COLO829 (cell line): ENCODE data around the gene KCTD14.
"Not testable (repeated sequence)": the region's sequence is repeated elsewhere in the genome, so short reads cannot be mapped to it uniquely, and the experiment has no call there.

Experiments
- DNase-seq: peaks from one replicate; pipeline ENCODE4 v3.0.0; 2012; ENCODE audit warnings: low spot score

Gene KCTD14

DNA sequence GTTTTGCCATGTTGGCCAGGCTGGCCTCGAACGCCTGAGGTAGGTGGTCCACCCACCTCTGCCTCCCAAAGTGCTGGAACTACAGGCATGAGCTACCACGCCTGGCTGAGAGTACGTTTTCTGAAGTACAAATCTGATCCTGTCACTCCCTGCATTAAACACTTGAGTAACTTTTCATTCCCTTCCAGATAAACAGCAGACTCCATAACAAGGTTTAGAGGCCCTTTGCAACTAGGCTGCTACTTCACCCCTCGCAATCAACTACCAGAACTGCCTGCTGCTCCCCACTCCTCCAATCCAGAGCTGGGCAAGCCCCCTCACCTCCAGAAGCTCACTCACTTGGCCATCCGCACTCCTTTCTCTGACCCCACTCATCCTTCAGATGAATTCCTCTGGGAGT, 1.5 kb downstream of the KCTD14 start:
- no peak for DNase-seq

DNA sequence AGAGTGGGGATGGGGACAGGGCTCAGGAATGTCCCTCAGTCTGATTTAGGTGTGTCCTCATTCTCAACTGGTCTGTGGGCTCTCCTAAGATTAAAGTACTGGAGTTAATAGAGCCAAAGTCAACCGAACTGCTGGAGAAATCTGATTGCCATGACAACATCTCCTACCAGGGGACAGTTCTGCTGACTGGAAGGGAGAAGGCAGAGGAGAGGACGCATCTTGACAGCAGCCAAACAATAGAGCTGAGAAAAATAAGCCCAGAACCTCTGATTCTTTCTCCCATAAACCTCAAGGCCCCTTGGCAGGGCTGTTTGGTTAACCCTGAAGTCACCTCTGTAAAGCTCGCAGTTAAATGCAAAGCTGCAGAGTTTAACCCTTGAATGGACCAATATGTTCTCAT, 2.8 kb downstream of the KCTD14 start:
- DNase-seq, result no peak

DNA sequence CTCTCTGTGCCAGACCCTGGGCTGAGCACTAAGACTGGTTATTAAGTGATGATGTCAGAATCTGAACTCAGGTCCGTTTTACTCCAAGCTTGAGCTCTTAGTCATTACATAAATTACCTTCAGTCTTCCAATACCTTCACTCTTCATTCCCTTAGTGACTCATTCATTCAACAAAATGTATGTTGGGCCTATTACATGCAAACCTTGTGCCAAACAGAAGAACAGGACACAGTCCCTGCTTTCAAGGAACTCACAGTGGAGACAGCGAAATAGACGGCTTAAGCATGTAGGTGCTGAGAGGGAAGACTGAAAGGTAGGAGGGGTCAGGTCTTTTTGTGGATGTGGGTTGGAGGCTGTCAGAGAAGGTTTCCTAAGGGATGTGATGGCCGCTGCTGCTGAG, 3.3 kb downstream of the KCTD14 start:
- DNase-seq, result no peak

DNA sequence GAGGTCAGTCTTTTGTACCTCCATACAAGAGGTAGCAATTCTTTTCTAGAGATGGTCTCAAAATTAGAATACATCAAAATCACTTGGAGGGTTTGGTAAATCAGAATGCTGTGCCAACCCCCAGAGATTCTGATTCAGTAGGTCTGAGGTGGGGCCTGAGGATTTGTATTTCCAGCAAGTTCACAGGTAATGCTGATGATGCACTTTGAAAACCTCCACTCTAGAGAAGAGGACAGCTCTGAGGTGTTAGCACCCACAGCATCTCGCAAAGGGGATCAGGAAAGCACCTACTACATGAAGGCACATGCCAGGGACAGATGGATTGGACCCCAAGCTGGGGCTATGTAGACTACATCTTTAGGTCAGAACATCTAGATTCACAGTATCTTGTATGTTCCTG, 7.2 kb downstream of the KCTD14 start:
- DNase-seq, result no peak

DNA sequence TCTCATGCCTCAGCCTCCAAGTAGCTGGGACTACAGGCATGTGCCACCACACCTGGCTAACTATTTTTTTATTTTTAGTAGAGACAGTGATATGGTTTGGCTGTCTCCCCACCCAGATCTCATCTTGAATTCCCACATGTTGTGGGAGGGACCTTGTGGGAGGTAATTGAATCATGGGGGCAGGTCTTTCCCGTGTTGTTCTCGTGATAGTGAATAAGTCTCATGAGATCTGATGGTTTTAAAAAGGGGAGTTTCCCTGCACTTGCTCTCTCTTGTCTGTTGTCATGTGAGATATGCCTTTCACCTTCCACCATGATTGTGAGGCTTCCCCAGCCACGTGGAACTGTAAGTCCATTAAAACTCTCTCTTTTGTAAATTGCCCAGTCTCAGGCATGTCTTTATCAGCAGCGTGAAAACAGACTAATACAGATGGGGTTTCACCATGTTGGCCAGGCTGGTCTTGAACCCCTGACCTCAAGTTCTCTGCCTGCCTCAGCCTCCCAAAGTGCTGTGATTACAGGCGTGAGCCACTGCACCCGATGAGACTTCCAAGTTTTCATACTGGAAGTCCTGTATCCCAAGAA, 8.0 kb downstream of the KCTD14 start:
- not testable (repeated sequence) for DNase-seq

DNA sequence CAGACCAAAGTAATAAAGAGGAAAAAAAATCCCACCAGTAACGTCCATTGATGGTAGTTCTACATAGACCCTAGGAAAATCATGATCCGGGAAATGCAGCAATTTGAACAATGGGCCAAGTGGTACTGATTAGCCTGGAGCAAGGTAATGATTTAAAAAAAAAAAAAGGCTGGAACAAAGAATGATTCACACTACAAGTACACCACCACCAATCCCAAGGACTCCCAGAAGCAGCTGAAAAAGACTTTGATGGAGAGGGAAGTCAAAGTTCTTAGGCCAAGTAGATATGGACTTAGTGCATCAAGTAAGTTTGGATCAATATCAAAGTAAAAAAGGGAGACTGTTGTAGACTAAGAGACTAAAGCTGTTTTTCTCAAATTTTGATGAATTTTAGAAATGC, 11.8 kb downstream of the KCTD14 start:
- DNase-seq, result no peak

DNA sequence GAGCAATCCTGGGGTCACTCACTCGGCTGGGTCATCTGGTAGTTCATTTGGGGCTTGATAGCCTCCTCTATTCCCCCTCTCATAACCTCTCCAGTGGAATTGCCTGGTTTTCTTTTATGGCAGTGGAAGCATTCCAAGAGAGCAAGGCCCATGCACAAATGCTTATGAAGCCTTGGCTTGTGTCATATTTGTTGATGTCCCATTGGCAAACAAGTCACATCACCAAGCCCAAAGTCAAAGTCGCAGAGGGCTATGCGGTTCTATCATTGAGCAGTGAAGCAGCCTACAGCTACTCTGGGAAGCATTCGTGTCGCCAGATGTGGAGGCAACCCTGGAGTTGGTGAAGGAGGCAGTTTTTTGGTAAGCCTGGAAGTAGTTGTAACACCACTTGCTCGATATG, 12.3 kb downstream of the KCTD14 start:
- no peak for DNase-seq

DNA sequence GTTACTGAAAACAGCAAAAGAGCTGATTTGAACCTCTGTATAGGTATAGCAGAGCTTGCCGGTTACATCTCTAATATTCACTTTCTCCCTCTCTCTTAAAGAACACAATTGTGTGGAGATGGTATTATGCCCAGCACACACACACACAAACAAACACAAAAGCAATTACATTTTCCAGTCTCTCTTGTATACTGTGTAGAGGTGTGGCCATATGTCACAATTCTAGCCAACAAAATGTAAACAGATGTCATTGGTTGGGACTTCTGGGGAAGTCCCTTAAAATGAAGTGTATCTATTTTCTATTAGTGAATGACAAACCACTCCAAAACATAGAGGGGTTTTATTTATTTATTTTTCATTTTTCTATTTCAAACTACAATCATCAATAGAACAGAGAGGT, 12.8 kb downstream of the KCTD14 start:
- no peak for DNase-seq

DNA sequence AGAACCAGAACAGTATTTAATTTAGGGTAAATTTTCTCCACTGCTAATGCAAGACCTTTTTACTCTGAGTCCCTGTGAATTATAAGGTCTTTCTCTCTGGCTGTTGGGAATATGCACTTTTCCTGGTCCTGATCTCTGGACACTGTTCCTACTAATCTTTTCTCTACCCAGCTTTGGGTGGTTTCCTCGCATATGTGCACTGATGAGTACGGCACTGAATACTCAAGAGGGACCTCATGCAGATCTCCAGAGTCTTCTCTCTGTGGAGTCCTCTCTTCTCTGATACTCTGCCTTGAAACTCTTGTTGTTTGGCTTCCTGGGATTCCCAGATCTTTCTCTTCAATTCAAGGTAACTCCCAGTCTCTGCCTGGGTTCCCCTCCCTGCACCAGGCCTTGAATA, 14.0 kb downstream of the KCTD14 start:
- DNase-seq, result no peak

DNA sequence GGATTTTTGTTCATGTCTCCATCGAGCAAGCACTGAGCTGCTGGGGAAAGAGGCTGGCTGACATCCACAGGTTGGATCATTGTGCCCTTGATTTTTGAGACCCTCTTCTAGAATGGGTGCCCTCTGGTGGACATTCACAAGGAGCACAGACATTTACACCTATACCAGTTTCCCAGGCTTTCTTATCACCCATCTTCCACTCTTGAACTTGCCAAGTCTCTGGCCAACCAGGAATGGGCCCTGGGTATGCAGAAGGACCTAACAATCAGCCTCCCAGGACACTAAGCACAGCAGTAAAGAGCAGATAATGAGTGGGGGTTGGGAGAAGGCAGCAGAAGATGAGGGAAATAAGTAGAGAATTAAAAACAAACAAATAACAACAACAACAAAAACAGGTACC, 22.9 kb downstream of the KCTD14 start:
- DNase-seq, result peak; percentile 66

DNA sequence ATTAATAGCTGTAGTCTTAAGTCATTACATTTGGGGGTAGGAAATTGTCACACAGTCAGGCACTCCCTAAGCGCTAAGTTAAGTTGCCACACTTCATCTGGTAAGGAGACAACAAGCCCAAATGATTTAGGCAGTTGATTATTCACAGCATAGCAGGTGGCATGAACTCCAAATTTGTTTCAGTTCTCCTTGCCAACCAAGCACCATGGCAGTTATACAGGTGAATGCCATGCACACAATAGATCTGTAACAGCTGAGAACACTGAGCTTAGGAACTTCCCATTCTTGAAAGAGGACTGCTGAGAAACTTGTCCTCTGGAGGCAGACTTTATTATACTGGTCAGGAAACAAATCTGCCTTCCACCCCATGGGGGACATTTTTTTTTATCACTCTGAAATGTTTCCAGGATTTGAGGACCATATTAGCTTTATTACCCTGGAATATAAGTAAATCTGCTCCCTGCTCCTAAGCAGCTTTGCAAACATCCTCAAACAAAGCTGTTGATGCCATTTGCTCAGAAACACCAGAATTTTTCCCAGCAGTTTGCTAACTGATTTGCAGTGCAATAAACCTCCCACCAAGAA, 23.5 kb downstream of the KCTD14 start:
- no peak for DNase-seq

DNA sequence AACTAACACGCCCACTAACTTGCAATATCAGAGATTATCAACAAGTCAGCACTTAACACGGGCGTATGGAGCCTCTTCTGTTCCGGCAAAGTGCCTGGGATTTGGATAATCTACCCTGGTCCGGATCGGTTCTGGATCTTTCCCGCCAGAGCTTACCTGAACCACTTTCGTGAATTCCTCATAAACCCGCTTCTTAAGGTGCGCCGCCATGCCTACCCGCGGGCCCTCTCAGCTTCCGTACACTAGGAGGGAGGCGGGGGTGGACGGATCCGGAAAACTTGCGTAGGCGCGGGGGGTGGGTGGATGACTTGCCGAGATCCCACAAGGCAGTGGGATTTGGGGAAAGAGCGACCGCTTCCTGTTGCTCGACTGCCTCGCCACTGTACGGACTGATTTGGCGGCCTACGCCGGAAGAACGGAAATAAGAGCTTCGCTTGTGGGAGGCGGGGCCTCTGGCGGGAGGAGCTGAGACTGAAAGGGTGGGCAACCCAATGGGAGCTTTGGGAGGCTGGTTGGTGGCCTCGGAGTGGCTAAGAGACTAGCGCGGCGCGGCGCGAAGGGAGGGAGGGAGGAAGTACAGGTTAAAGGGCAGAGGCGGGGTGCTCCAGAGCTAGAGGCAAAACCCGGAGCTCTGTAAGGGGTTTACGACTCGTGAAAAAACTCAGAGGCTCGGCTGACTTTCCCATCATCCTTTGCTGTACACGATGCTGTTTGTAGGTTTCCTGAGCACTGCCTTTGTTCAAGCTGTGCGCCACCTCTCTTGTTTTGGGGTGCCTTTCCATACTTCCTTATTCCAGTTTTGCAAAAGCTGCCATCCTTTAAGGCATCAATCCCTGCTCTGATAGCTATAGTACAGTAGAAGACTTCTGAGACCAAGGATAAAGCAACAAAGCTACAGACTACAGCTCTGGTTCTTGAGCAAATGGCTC, 28.4 kb downstream of the KCTD14 start, which contains the start of gene INTS4:
INTS4 (minus strand) TSS at position 235 of the 929 bp plus-strand sequence; CDS start at position 210, 25 bp downstream.
- DNase-seq, result peak; percentile 95

DNA sequence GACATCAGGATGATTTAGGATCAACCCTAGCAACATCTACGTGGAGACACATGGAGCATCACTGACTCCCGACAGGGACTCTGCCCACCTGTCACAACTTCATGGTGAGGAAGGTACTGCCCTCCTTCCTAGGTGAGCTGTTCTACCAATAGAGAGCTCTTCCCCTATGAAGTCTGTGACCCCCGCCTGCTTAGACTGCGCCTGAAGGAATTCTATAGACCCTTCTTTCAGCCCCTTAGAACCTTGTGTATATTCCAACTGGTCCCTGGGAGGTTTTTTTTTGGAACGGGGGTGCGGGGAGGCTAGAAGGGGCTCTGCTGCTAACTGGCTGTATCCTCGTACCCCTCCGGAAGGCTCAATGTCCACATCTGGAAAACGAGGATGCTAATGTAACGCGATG, 29.2 kb downstream of the KCTD14 start:
- DNase-seq, result no peak

DNA sequence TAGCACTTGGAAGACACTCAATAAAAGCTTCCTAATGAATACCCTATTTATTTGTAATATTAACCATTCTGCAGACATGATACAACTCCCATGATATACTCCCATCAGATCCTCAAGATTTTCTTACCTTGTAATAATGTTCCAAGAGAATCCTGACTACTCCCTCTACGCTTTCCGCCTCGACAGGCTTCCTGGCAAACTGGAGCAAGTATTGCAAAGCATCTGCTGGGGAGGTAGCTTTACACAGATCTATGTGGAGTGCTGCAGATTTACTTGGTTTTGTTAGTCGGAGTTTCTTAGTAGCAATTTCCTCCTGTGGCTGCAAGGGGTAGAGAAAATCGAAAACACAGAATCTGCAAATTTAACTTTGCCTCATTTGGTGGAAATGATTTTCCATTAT, 32.1 kb downstream of the KCTD14 start:
- no peak for DNase-seq

DNA sequence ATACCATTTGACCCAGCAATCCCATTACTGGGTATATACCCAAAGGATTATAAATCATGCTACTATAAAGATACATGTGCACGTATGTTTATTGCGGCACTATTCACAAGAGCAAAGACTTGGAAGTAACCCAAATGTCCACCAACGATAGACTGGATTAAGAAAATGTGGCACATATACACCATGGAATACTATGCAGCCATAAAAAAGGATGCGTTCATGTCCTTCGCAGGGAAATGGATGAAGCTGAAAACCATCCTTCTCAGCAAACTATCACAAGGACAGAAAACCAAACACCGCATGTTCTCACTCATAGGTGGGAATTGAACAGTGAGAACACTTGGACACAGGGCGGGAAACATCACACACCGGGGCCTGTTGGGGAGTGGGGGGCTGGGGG, 36.6 kb downstream of the KCTD14 start:
- not testable (repeated sequence) for DNase-seq

DNA sequence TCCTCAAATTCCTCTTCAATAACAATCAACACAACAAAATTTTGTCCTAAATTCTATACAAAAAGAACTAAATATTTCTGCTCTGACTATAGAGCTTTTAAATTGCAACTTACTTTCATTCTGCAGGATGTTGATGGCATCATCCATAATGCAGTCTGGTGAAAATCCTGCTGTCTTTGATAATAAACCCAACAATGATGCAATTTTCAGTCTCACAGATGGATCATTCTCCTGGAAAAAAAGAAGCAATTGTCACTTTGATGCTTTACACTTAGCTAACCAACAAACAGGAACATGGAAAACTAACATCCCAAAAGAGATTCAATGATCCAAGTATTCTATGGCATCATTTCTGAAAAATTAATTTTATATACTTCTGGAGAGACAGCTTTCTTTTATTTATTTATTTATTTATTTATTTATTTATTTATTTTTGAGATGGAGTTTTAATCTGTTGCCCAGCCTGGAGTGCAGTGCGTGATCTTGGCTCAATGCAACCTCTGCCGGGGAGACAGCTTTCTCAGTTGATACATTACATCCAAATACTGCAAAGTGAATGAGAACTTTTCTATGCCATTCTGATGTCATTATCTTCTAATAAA, 41.6 kb downstream of the KCTD14 start:
- no peak for DNase-seq

DNA sequence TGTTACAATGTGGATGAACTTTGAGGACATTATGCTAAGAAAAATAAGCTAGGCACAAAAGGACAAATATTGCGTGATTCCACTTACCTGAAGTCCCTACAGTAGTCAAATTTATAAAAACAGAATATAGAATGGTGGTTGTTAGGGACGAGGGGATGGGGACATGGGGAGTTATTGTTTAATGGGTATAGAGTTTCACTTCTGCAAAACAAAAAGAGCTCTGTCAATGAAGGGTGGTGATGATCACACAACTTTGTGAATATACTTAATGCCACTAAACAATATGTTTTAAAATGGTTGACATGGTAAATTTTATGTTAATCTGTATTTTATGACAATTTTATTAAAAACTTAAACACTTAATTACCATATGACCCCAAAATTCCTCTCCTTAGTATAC, 54.7 kb downstream of the KCTD14 start:
- DNase-seq, result no peak

DNA sequence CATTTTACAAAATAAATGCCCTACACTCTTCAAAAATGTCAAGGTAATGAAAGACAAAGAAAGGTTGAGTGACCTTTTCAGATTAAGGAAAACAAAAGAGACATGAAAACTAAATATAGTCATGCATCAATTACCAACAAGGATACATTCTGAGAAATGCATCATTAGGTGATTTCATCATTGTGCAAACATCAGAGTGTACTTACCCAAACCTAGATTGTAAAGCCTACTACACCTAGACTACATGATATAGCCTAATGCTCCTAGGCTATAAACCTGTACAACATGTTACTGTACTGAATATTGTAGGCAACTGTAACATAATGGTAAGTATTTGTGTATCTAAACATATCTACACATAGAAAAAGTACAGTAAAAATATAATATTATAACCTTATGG, 55.3 kb downstream of the KCTD14 start:
- no peak for DNase-seq

DNA sequence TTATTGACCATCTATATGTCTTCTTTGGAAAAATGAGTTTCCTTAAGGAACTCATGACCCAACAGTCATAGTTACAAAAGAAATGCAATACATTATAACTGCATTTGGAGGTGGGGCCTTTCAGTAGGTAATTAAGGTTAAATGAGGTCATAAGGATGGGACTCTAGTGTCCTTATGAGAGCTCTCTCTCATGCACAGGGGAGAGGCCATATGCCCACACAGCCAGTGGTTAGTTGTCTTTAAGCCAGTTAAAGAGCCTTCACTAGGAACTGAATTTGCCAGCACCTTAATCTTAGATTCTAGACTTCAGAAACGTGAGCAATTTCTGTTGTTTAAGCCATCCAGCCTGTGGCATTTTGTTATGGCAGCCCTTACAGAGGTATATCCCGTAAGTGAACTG, 56.0 kb downstream of the KCTD14 start:
- no peak for DNase-seq

DNA sequence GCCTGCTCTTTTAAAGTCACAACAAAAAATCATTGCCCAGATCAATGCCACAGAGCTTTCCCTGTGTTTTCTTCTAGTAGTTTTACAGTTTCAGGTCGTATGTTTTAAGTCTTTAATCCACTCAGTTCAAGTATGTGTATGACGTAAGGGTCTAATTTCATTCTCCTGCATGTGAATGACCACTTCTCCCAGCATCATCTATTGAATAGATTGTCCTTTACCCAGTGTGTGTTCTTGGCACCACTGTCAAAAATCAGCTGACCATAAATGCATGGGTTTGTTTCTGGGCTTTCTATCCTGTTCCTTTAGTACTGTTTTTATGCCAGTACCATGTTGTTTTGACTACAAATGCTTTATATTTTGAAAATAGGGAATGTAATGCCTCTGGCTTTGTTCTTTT, 56.7 kb downstream of the KCTD14 start:
- DNase-seq, result peak; percentile 28
